Prostate gland (tissue), 2 donors: ENCODE results near the gene SCGN. TPM values are rescaled to one million over a fixed set of nuclear protein-coding genes. Genes with fewer than 3 reads are reported as not detected.

Experiments
- DNase-seq: peaks from one replicate; pipeline ENCODE4 v3.0.0-alpha.2; 2019; ENCODE audit warnings: low spot score
- H3K27ac ChIP-seq, 2 donors: fragments of 200-600 bp; sonication (generic); 2 replicates each; pipeline ENCODE4 v1.5.1; 2017 to 2019
- H3K27me3 ChIP-seq: fragments of 200-600 bp; sonication (generic); replicated peaks from 2 replicates; pipeline ENCODE4 v1.5.1; 2019; ENCODE audit not compliant: insufficient read depth
- H3K36me3 ChIP-seq, 2 donors: fragments of 200-600 bp; sonication (generic); 1 replicate in 1 of 2; 2 replicates in 1 of 2; pipeline versions ENCODE4 v1.5.1 to v1.8.1; 2017 to 2019
- H3K4me1 ChIP-seq: fragments of 200-600 bp; sonication (generic); replicated peaks from 2 replicates; pipeline ENCODE4 v1.5.1; 2019
- H3K4me3 ChIP-seq, 2 donors: fragments of 200-600 bp; sonication (generic); 2 replicates each; pipeline ENCODE4 v1.5.1; 2017 to 2019
- H3K9me3 ChIP-seq: fragments of 200-600 bp; sonication (generic); 2 replicates; pipeline ENCODE4 v1.5.1; 2017
- POLR2A ChIP-seq: fragments of 450-650 bp; IDR thresholded peaks from one replicate; pipeline ENCODE4 v1.6.1; 2016; ENCODE audit warnings: antibody characterized with exemption, mild to moderate bottlenecking
- POLR2AphosphoS5 ChIP-seq: sonication (generic); formaldehyde crosslinking; IDR thresholded peaks from one replicate; pipeline ENCODE4 v1.6.1; 2017; ENCODE audit warnings: antibody characterized with exemption
- whole genome bisulfite sequencing: methylation state at CpG from one replicate; pipeline ENCODE4 v1.1.5; 2018; 5-methylcytosine and 5-hydroxymethylcytosine counted together
- intact Hi-C: fragments of 100-400 bp; cut with DNase I; formaldehyde crosslinking; loops from one replicate; pipeline ENCODE4 v1.14.2; 2022
- total RNA-seq, 2 donors: library from RNA; depleted of rRNA; stranded (reverse); fragments of >200 nt; gene quantifications; one replicate each; pipeline ENCODE4 v1.1.0, GENCODE V29; 2016
- TF ChIP-seq, protein P1 (sequence below), 4 experiments: fragments of 200-600 bp in 2 of 4; fragments of 450-650 bp in 2 of 4; sonication (generic) in 2 of 4; IDR thresholded peaks; 1 replicate in 3 of 4; 2 replicates in 1 of 4; pipeline ENCODE4 v1.5.1; 2016 to 2019; ENCODE audit warnings: antibody characterized with exemption in 4 of 4, mild to moderate bottlenecking in 2 of 4, moderate library complexity in 2 of 4

The SCGN gene
- total RNA-seq, 2 donors from 2014 or later: 2.6 TPM; not detected in 1

DNA sequence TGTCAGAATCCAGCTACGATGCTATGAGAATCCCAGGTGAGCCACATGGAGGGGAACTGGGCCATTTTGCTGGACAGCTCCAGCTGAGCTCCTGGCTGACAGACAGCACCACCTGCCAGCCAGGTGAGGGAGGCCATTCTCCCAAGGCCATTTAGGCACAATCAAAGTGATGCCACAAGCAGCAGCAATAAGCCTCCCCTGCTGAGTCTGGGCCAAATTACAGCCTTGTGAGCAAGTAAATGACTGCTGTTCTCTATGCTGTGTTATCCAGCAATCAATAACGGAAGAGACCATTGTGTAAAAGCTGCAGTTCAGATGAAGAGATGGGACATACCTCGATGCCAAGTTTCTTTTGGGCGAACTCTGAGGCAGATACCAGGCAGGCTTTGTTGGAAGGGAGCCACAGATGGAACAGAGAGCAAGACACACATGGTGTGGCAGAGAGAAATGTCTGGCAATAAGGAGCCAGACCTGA is 14.0 kb upstream of the SCGN start:
- Histone ChIP-seq H3K27ac (no peak overlapping the region), H3K4me1 (peaks cover 4% of the 10 kb centered on the region), H3K36me3 (no peaks in the 10 kb centered on the region), H3K4me3 (no peak overlapping the region), H3K27me3 (no peaks in the 10 kb centered on the region), H3K9me3 (no peaks in the 10 kb centered on the region)
- WGBS: 34% methylated on average over 4 of the region's 4 CpGs
- TF ChIP-seq POLR2AphosphoS5: no peak
- TF ChIP-seq POLR2A: no peak
- TF ChIP-seq, protein P1, sequence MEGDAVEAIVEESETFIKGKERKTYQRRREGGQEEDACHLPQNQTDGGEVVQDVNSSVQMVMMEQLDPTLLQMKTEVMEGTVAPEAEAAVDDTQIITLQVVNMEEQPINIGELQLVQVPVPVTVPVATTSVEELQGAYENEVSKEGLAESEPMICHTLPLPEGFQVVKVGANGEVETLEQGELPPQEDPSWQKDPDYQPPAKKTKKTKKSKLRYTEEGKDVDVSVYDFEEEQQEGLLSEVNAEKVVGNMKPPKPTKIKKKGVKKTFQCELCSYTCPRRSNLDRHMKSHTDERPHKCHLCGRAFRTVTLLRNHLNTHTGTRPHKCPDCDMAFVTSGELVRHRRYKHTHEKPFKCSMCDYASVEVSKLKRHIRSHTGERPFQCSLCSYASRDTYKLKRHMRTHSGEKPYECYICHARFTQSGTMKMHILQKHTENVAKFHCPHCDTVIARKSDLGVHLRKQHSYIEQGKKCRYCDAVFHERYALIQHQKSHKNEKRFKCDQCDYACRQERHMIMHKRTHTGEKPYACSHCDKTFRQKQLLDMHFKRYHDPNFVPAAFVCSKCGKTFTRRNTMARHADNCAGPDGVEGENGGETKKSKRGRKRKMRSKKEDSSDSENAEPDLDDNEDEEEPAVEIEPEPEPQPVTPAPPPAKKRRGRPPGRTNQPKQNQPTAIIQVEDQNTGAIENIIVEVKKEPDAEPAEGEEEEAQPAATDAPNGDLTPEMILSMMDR (IDR thresholded peaks at IDR 0.05): no peak
- DNase-seq: no peak
- intact Hi-C loops: no loop called here

DNA sequence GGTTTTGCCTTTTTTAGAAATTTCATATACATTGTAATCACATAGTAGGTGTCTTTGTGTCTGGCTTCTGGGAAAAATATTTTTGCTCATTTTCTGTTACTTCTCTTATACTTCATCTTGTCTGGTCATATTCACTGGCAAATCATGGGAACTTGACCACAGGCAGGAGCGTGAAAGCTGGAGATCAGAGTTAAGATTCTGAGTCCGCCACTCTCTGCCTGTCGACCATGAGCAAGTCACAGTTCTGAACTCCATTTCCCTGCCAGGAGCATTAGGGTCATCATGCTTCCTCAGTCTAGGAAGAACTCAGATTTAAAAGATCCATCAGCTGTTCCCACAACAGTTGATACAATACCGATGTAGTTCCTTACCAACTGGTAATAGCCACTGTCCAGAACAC is 12.4 kb upstream of the SCGN start:
- no peaks in the 10 kb centered on the region for H3K9me3 ChIP-seq
- WGBS: 80% methylated on average over 4 of the region's 4 CpGs

DNA sequence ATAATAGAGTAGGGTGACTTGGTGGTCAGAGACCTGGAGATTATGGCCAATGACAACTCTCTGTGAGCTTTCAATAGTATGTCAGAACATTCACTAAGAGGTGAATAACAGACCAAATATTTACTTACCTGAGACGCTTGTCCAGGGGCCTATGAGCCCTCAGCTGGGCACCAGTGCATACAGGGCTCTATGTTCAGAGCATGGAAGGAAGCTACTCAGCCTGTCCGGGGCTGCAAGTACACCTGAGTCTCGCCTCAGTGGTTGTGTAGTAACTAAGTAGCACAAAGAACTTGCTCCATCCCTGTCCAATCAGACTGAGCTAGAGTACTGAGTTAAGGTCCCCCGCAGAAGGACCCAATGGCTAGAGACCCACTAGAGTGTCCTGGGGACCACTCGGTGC is 11.6 kb upstream of the SCGN start:
- H3K4me1 ChIP-seq: peaks cover 4% of the 10 kb centered on the region
- no peak for DNase-seq
- no peaks in the 10 kb centered on the region for H3K36me3 ChIP-seq
- WGBS: 76% methylated on average over 5 of the region's 5 CpGs
- no peaks in the 10 kb centered on the region for H3K9me3 ChIP-seq
- no peaks in the 10 kb centered on the region for H3K27me3 ChIP-seq
- intact Hi-C loops: no loop called here
- no peak overlapping the region for H3K4me3 ChIP-seq
- TF ChIP-seq POLR2AphosphoS5 (no peak), POLR2A (no peak)
- TF ChIP-seq, protein P1 (IDR thresholded peaks at IDR 0.05): no peak
- no peak overlapping the region for H3K27ac ChIP-seq

More for the DNA sequence above, 12.4 kb upstream of the SCGN start:
- TF ChIP-seq, protein P1 (IDR thresholded peaks at IDR 0.05): no peak
- no peak for TF ChIP-seq POLR2A
- no peak for TF ChIP-seq POLR2AphosphoS5
- DNase-seq: no peak
- Histone ChIP-seq H3K4me1 (peaks cover 4% of the 10 kb centered on the region), H3K4me3 (no peak overlapping the region), H3K27me3 (no peaks in the 10 kb centered on the region), H3K36me3 (no peaks in the 10 kb centered on the region), H3K27ac (no peak overlapping the region)
- intact Hi-C loops: no loop called here

DNA sequence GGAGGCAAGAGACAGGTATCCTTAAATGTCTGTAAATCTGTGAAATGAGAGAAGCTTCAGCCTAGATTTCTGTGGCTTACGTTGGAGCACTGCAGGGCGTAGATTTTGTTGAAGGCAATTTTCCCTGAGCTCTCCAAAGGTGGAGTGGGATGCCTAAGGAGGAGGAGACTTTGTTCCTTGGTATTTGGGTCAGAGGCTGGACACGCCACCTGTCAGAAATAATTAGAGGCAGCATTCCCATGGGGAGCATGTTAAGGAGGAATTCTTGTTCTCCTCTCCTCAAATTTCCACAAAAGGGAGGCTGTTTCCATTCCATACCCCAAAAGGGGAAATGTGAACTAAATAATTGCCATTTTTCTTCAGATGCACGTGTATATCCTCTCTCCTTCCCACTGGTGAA is 11.1 kb upstream of the SCGN start:
- 90% methylated on average over 4 of the region's 4 CpGs for WGBS
- DNase-seq: no peak
- intact Hi-C loops: no loop called here
- Histone ChIP-seq H3K27me3 (no peaks in the 10 kb centered on the region), H3K9me3 (no peaks in the 10 kb centered on the region), H3K4me1 (peaks cover 4% of the 10 kb centered on the region), H3K36me3 (no peaks in the 10 kb centered on the region), H3K27ac (no peak overlapping the region), H3K4me3 (no peak overlapping the region)
- TF ChIP-seq POLR2AphosphoS5 (no peak), POLR2A (no peak)
- TF ChIP-seq, protein P1 (IDR thresholded peaks at IDR 0.05): no peak

DNA sequence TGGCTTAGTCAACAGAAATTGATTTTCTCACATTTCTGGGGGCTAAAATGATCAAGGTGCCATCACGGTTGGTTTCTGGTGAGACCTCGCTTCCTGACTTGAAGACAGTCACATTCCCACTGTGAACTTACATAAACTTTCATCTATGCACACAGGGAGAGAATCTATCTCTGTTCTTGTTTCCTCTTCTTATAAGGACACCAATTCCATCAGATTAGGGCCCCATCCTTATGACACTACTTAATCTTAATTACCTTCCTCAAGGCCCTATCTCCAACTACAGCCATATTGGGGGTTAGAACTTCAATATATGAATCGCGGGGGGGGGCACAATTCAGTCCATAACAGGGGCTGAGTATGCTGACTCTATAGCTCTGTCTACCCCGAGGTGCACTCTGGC is 10.6 kb upstream of the SCGN start:
- TF ChIP-seq POLR2A (no peak), POLR2AphosphoS5 (no peak)
- TF ChIP-seq, protein P1 (IDR thresholded peaks at IDR 0.05): no peak
- no peaks in the 10 kb centered on the region for H3K36me3 ChIP-seq
- WGBS: 80% methylated on average over 5 of the region's 5 CpGs
- H3K4me1 ChIP-seq: peaks cover 4% of the 10 kb centered on the region
- H3K27me3 ChIP-seq: no peaks in the 10 kb centered on the region
- H3K27ac ChIP-seq: no peak overlapping the region
- no peak overlapping the region for H3K4me3 ChIP-seq
- no peak for DNase-seq
- intact Hi-C loops: no loop called here
- H3K9me3 ChIP-seq: no peaks in the 10 kb centered on the region
